Mucosa of descending colon (tissue), 3 donors: ENCODE measurements around the gene WDR19. TPM values are rescaled to one million over a fixed set of nuclear protein-coding genes. Genes with fewer than 3 reads are reported as not detected.

Experiments used
- ATAC-seq: fragments of 200-7000 bp; cut with Tn5 transposase; one replicate; pipeline ENCODE4 v1.9.1; 2020; ENCODE audit warnings: mild to moderate bottlenecking, moderate library complexity
- DNase-seq, 3 donors: peaks; one replicate each; pipeline ENCODE4 v3.0.0-alpha.2; 2020
- H3K36me3 ChIP-seq: fragments of 200-600 bp; one replicate; pipeline ENCODE4 v1.8.0; 2021; ENCODE audit warnings: low read depth, mild to moderate bottlenecking
- H3K4me1 ChIP-seq: fragments of 200-600 bp; one replicate; pipeline ENCODE4 v1.8.0; 2021; ENCODE audit warnings: low read depth, mild to moderate bottlenecking
- H3K4me3 ChIP-seq: fragments of 200-600 bp; one replicate; pipeline ENCODE4 v1.8.0; 2021; ENCODE audit warnings: mild to moderate bottlenecking
- H3K9me3 ChIP-seq: fragments of 200-600 bp; one replicate; pipeline ENCODE4 v1.8.0; 2021; ENCODE audit warnings: mild to moderate bottlenecking
- intact Hi-C, 2 donors: fragments of 100-400 bp; cut with DNase I in 1 of 2; cut with micrococcal nuclease in 1 of 2; formaldehyde crosslinking; loops; one replicate each; pipeline versions ENCODE4 v1.11.0 to v1.11.1; 2022; cut with DNase I, micrococcal nuclease
- total RNA-seq, 3 donors: library from RNA; stranded (reverse); fragmentation: NEBNext Ultra II Directional in 2 of 3; extraction: Animal tissue kit (Norgen Biotek cat#: 25700) in 2 of 3; gene quantifications; one replicate each; pipeline versions ENCODE4 v1.2.1 to v1.2.4, GENCODE V29; 2021 to 2023
- TF ChIP-seq, protein P1 (sequence below): fragments of 200-600 bp; IDR thresholded peaks from one replicate; pipeline ENCODE4 v1.8.0; 2022; ENCODE audit warnings: antibody characterized with exemption, mild to moderate bottlenecking
- donor health status: DM: no; HTN: no; CAD: no; lungs with moderate emphysema.
- donor health status: DM: no; HTN: no; CAD: no.
- donor health status: DM: no; HTN: yes; CAD: no.

The WDR19 gene
- total RNA-seq, 3 donors from 2014 or later = 6.7 to 29.5 (median 12.0) TPM

DNA sequence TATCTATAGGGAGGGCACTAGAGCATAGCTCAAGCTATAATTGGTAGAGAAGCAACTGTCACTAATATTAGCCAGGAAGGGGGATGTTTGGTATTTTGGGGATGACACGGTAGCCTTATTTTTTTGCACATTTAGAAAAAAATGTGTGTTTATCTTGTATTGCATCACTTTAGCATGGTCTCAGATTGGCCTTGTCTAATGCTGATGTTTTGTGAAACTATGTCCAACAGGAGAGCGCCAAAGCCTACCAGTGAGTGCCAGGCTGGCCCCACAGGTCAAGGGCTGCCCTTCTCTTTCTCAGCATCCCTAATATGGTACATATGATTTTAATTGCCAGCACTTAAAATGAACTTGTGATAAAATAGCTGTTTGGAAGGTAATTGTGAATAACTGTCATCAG lies 24.8 kb upstream of the WDR19 start:
- Histone ChIP-seq H3K36me3 (no peaks in the 10 kb centered on the region), H3K4me1 (no peaks in the 10 kb centered on the region), H3K9me3 (no peaks in the 10 kb centered on the region), H3K4me3 (no peak overlapping the region)
- intact Hi-C loops = no loop called here
- TF ChIP-seq, protein P1, sequence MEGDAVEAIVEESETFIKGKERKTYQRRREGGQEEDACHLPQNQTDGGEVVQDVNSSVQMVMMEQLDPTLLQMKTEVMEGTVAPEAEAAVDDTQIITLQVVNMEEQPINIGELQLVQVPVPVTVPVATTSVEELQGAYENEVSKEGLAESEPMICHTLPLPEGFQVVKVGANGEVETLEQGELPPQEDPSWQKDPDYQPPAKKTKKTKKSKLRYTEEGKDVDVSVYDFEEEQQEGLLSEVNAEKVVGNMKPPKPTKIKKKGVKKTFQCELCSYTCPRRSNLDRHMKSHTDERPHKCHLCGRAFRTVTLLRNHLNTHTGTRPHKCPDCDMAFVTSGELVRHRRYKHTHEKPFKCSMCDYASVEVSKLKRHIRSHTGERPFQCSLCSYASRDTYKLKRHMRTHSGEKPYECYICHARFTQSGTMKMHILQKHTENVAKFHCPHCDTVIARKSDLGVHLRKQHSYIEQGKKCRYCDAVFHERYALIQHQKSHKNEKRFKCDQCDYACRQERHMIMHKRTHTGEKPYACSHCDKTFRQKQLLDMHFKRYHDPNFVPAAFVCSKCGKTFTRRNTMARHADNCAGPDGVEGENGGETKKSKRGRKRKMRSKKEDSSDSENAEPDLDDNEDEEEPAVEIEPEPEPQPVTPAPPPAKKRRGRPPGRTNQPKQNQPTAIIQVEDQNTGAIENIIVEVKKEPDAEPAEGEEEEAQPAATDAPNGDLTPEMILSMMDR = no peak
- ATAC-seq (no peak), DNase-seq (no peak)

DNA sequence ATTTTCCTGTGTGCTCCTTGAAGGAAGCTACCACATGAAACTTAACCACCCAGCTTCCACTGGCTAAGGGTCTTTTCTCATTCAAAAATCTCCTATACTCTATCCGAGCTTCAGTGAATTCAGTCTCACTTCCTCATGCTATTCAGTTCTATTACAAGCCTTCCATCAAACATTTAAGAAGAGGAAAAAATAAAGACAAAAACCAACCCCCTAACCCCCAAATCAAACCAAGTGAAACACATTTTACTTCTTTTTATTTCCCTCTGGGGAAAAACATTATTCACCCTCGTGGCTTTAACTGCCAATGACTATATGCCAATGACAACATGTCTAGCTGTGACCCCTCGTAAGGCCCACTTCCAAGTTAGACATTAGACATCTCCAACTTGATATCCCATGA lies 16.2 kb upstream of the WDR19 start:
- TF ChIP-seq, protein P1 = no peak
- Histone ChIP-seq H3K4me1 (no peaks in the 10 kb centered on the region), H3K9me3 (no peaks in the 10 kb centered on the region), H3K36me3 (no peaks in the 10 kb centered on the region), H3K4me3 (no peak overlapping the region)
- ATAC-seq (peak; percentile 23), DNase-seq (no peak)
- intact Hi-C loops = no loop called here

DNA sequence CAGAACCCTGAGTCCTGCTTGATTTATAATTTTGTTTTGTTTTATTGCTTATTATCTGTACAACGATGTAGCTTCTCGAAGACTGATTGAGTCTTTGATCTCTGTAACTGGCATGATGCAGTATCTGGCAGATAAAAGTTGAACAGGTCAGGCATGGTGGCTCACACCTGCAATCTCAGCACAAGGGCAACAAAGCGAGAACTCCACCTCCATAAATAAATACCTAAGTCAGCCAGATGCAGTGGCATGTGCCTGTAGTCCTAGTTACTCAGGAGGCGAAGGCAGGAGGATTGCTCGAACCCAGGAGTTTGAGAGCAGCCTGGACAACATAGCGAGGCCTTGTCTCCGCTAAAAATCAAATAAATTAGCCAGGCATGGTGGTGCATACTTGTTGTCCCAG lies 15.7 kb upstream of the WDR19 start:
- intact Hi-C loops = no loop called here
- Histone ChIP-seq H3K36me3 (no peaks in the 10 kb centered on the region), H3K4me1 (no peaks in the 10 kb centered on the region), H3K9me3 (no peaks in the 10 kb centered on the region), H3K4me3 (no peak overlapping the region)
- TF ChIP-seq, protein P1 = no peak
- ATAC-seq = no peak
- no peak for DNase-seq

DNA sequence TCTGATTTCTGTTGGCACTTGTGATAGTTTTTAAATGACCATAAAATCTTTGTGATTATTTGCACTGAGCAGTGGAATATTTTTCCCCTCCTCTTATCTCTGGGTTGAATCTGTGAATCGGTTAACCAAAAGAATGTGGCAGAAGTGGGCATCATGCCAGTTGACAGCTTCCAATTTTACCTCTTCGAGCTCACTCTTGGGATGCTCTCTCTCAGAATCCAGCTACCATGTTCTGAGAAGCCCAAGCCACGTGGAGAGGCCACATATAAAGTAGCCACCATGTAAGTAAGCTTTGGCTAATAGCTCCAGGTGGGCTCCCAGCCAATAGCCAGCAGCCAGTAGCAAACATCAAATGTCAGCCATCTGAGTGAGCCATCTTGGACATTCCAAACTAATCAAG lies 12.9 kb upstream of the WDR19 start:
- Histone ChIP-seq H3K36me3 (no peaks in the 10 kb centered on the region), H3K4me1 (no peaks in the 10 kb centered on the region), H3K9me3 (no peaks in the 10 kb centered on the region), H3K4me3 (no peak overlapping the region)
- DNase-seq (no peak), ATAC-seq (no peak)
- TF ChIP-seq, protein P1 = no peak
- intact Hi-C loops = no loop called here

DNA sequence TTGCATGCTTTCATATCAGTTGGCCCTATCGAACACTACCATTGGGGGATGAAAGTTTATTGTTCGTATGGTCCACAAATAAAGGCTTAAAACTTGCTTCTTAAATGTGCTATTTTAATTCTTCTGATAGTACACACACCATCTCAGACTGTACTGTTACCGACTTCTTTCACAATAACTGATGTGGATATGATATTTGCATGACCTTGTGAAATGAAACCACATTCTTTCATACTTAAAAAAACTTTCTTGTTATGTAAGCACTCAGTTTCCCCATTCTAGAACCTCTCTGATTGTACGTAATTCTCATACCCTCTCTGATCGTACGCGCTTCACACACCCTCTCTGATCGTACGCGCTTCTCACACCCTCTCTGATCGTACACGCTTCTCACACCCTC lies 12.0 kb upstream of the WDR19 start:
- no peak overlapping the region for H3K4me3 ChIP-seq
- H3K9me3 ChIP-seq = no peaks in the 10 kb centered on the region
- no peak for ATAC-seq
- TF ChIP-seq, protein P1 = no peak
- intact Hi-C loops = no loop called here
- no peaks in the 10 kb centered on the region for H3K36me3 ChIP-seq
- DNase-seq = no peak
- no peaks in the 10 kb centered on the region for H3K4me1 ChIP-seq

DNA sequence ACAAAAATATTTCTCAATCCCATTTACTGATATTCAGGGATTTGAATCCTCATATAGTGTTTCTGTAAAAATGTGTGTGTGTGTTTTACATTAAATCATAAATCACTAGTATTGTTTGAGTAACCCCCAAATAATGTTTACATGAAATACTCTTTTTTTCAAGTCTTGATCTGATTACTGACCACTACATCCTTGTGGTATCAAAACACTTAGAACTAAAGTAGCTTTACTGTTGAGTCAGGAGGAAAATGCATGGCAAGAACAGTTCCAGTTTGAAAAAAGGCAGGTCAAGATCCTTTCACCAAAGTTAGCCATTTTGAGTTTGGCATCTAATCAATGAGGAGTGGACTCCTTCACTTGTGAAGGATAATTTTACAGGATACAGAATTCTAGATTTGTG lies 3.6 kb upstream of the WDR19 start:
- intact Hi-C loops = no loop called here

More for the DNA sequence above, 3.6 kb upstream of the WDR19 start:
- no peaks in the 10 kb centered on the region for H3K36me3 ChIP-seq
- no peak overlapping the region for H3K4me3 ChIP-seq
- TF ChIP-seq, protein P1 = no peak
- H3K9me3 ChIP-seq = no peaks in the 10 kb centered on the region
- peaks cover 13% of the 10 kb centered on the region for H3K4me1 ChIP-seq
- DNase-seq (no peak), ATAC-seq (no peak)
